GM12878 (cell line): ENCODE data around the gene UBE2J2. TPM values are rescaled to one million over a fixed set of nuclear protein-coding genes. Genes with fewer than 3 reads are reported as not detected.

Experiments used
- BCL11A ChIP-seq: IDR thresholded peaks from 2 replicates; pipeline ENCODE4 v1.6.1; 2011; ENCODE audit warnings: low read depth, low read length
- CHD4 ChIP-seq: fragments of 200-600 bp; sonication (generic); IDR thresholded peaks from 2 replicates; pipeline ENCODE4 v1.6.1; 2016; ENCODE audit warnings: mild to moderate bottlenecking
- CREB1 ChIP-seq: IDR thresholded peaks from 2 replicates; pipeline ENCODE4 v1.6.1; 2012; ENCODE audit warnings: low read depth, mild to moderate bottlenecking, inconsistent platforms
- E2F8 ChIP-seq: fragments of 450-650 bp; IDR thresholded peaks from 2 replicates; pipeline ENCODE4 v1.6.1; 2018; ENCODE audit warnings: mild to moderate bottlenecking, low read depth, moderate library complexity; ENCODE audit not compliant: partially characterized antibody
- GATAD2B ChIP-seq: fragments of 450-650 bp; conservative IDR thresholded peaks from 2 replicates; pipeline ENCODE4 v1.6.1; 2017; ENCODE audit warnings: low read depth, mild to moderate bottlenecking, moderate library complexity
- IKZF1 ChIP-seq: fragments of 450-650 bp; conservative IDR thresholded peaks from 2 replicates; pipeline ENCODE4 v1.6.1; 2017; ENCODE audit warnings: antibody characterized with exemption, mild to moderate bottlenecking
- MAX ChIP-seq: IDR thresholded peaks from 2 replicates; pipeline ENCODE4 v1.6.1; 2012; ENCODE audit warnings: low read depth, low read length, improper control_type of control experiment
- NBN ChIP-seq: fragments of 450-650 bp; IDR thresholded peaks from 2 replicates; pipeline ENCODE4 v1.6.1; 2016
- NFXL1 ChIP-seq: fragments of 450-650 bp; IDR thresholded peaks from 2 replicates; pipeline ENCODE4 v1.6.1; 2017; ENCODE audit warnings: antibody characterized with exemption, mild to moderate bottlenecking, borderline replicate concordance
- NFYA ChIP-seq: IDR thresholded peaks from 2 replicates; pipeline ENCODE4 v1.6.1; 2011; ENCODE audit warnings: low read depth, mild to moderate bottlenecking, low read length, improper control_type of control experiment, borderline replicate concordance
- NRF1 ChIP-seq: conservative IDR thresholded peaks from 2 replicates; pipeline ENCODE4 v1.6.1; 2011; ENCODE audit warnings: mild to moderate bottlenecking, low read depth, low read length, improper control_type of control experiment
- POLR2AphosphoS2 ChIP-seq: IDR thresholded peaks from 2 replicates; pipeline ENCODE4 v1.6.1; 2011; ENCODE audit warnings: low read depth, mild to moderate bottlenecking, low read length, improper control_type of control experiment, moderate library complexity
- RCOR1 ChIP-seq: conservative IDR thresholded peaks from 2 replicates; pipeline ENCODE4 v1.6.1; 2012; ENCODE audit warnings: low read depth, low read length, improper control_type of control experiment
- SIN3A ChIP-seq: IDR thresholded peaks from 2 replicates; pipeline ENCODE4 v1.6.1; 2012; ENCODE audit warnings: low read depth, low read length, improper control_type of control experiment
- SMARCA5 ChIP-seq: fragments of 450-650 bp; IDR thresholded peaks from 2 replicates; pipeline ENCODE4 v1.6.1; 2017; ENCODE audit warnings: mild to moderate bottlenecking
- SPI1 ChIP-seq: IDR thresholded peaks from 2 replicates; pipeline ENCODE4 v1.6.1; 2011; ENCODE audit warnings: low read depth, mild to moderate bottlenecking, low read length, moderate library complexity, borderline replicate concordance; ENCODE audit not compliant: insufficient read depth
- SRF ChIP-seq, 2 experiments: IDR thresholded peaks; 2 replicates each; pipeline ENCODE4 v1.6.1; 2011; ENCODE audit warnings: low read depth in 2 of 2, low read length in 2 of 2, mild to moderate bottlenecking in 1 of 2, moderate library complexity in 1 of 2
- STAT1 ChIP-seq: fragments of 450-650 bp; conservative IDR thresholded peaks from 2 replicates; pipeline ENCODE4 v1.6.1; 2014; ENCODE audit warnings: antibody characterized with exemption, mild to moderate bottlenecking
- TCF7 ChIP-seq: IDR thresholded peaks from 2 replicates; pipeline ENCODE4 v1.6.1; 2014; ENCODE audit warnings: antibody characterized with exemption, borderline replicate concordance
- USF1 ChIP-seq: IDR thresholded peaks from 2 replicates; pipeline ENCODE4 v1.6.1; 2011; ENCODE audit warnings: borderline replicate concordance, low read depth, mild to moderate bottlenecking, moderate library complexity, mixed read lengths, low read length; ENCODE audit not compliant: insufficient read depth; ENCODE audit errors: extremely low read length
- USF2 ChIP-seq: IDR thresholded peaks from 2 replicates; pipeline ENCODE4 v1.6.1; 2011; ENCODE audit warnings: low read depth, low read length, improper control_type of control experiment, borderline replicate concordance
- ZBTB4 ChIP-seq: fragments of 450-650 bp; formaldehyde crosslinking; IDR thresholded peaks from 2 replicates; pipeline ENCODE4 v1.4.0; 2022; ENCODE audit warnings: mild to moderate bottlenecking, moderate library complexity
- polyA plus RNA-seq, 11 experiments: library from polyadenylated mRNA; depleted of rRNA in 4 of 11; unstranded in 6 of 11; stranded (reverse) in 5 of 11; fragments of >200 nt; fragmentation: Nextera tagmentation in 4 of 11; fragmentation: Illumina TruSeq in 1 of 11; extraction: Ambion mirVana in 4 of 11; extraction: Trizol in 1 of 11; gene quantifications; 1 replicate in 1 of 11; 2 replicates in 10 of 11; pipeline versions ENCODE4 v1.2.1 to v1.2.3, GENCODE V29; 2011 to 2016; ENCODE audit warnings: inconsistent platforms in 2 of 11, missing spikeins in 2 of 11, low read depth in 1 of 11
- total RNA-seq, 4 experiments: library from RNA; depleted of rRNA in 3 of 4; stranded (reverse); fragments of >200 nt in 3 of 4; fragmentation: Illumina TruSeq in 1 of 4; extraction: Trizol in 1 of 4; gene quantifications; 2 replicates each; pipeline versions ENCODE4 v1.2.1 to v1.2.3, GENCODE V29; 2013 to 2021
- TF ChIP-seq, protein P1 (sequence below): IDR thresholded peaks from 2 replicates; pipeline ENCODE4 v1.6.1; 2011; ENCODE audit warnings: low read depth, mild to moderate bottlenecking, low read length, moderate library complexity, borderline replicate concordance; ENCODE audit errors: extremely low read depth

The UBE2J2 gene
- total and polyA plus RNA-seq, 10 of the 15 experiments (the other 5 are each of a cell fraction or from before 2014, with no cell fraction given): 0.72 to 70.5 (median 49.2) TPM

- TF ChIP-seq E2F8: no peak
- no peak for TF ChIP-seq NFYA
- peak; percentile 79; the same call in 1 of the 2 replicates for TF ChIP-seq POLR2AphosphoS2
- TF ChIP-seq SPI1: no peak
- no peak for TF ChIP-seq SRF (IDR thresholded peaks at IDR 0.05; ENCODE audit: low read depth in 2 of 2, low read length in 2 of 2)
- peak; percentile 2; the same call in 1 of the 2 replicates for TF ChIP-seq SMARCA5
- TF ChIP-seq IKZF1: 0 out of 2 replicates have a peak, but pooled peaks have one; percentile 23
- TF ChIP-seq NFXL1: no peak
- no peak for TF ChIP-seq BCL11A
- no peak for TF ChIP-seq ZBTB4 (CRISPR knock-in tag)
- peak; percentile 74 for TF ChIP-seq USF1
- peak; percentile 54 for TF ChIP-seq NRF1
- TF ChIP-seq MAX: peak; percentile 97
- TF ChIP-seq STAT1: peak; percentile 7; the same call in 1 of the 2 replicates
- TF ChIP-seq CREB1: no peak
- no peak for TF ChIP-seq SIN3A
- peak; percentile 78; the same call in 1 of the 2 replicates for TF ChIP-seq NBN
- TF ChIP-seq GATAD2B: no peak
- TF ChIP-seq USF2: peak; percentile 75
- TF ChIP-seq, protein P1, sequence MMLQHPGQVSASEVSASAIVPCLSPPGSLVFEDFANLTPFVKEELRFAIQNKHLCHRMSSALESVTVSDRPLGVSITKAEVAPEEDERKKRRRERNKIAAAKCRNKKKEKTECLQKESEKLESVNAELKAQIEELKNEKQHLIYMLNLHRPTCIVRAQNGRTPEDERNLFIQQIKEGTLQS: peak; percentile 49; the same call in 1 of the 2 replicates
- no peak for TF ChIP-seq TCF7
- TF ChIP-seq RCOR1: no peak
- no peak for TF ChIP-seq CHD4
Observed at GRCh38 chr1:1250786-1251284, 22.8 kb downstream of the UBE2J2 start (continued).
